ENCODE results near the gene IQSEC2.

Gene IQSEC2

GRCh38 chrX:53281321-53281822 is at the start of gene IQSEC2:
IQSEC2 (minus strand) TSS chrX:53281584.
- no peak for DNase-seq (ENCODE audit: low read depth, low spot score)
- H3K27ac ChIP-seq: peak within 1 kb of the TSS; percentile 84

GRCh38 chrX:53330331-53330730 is 48.9 kb upstream of the IQSEC2 start:
- H3K27ac ChIP-seq: no peak overlapping the region

GRCh38 chrX:53324803-53325202 is 43.4 kb upstream of the IQSEC2 start:
- H3K27ac ChIP-seq: no peak overlapping the region
- no peak for DNase-seq (ENCODE audit: low read depth, low spot score)

More at GRCh38 chrX:53330331-53330730, 48.9 kb upstream of the IQSEC2 start:
- DNase-seq (ENCODE audit: low read depth, low spot score): no peak

- no peak for DNase-seq (ENCODE audit: low read depth, low spot score)
Measured at GRCh38 chrX:53324085-53324484, 42.7 kb upstream of the IQSEC2 start.

GRCh38 chrX:53323196-53323595 is 41.8 kb upstream of the IQSEC2 start:
- no peak overlapping the region for H3K27ac ChIP-seq
- no peak for DNase-seq (ENCODE audit: low read depth, low spot score)

More at GRCh38 chrX:53324085-53324484, 42.7 kb upstream of the IQSEC2 start:
- no peak overlapping the region for H3K27ac ChIP-seq

- no peak for DNase-seq (ENCODE audit: low read depth, low spot score)
Measured at GRCh38 chrX:53321943-53322497, 40.6 kb upstream of the IQSEC2 start.

GRCh38 chrX:53321230-53321942 is 40.0 kb upstream of the IQSEC2 start:
- no peak overlapping the region for H3K27ac ChIP-seq
- no peak for DNase-seq (ENCODE audit: low read depth, low spot score)

More at GRCh38 chrX:53321943-53322497, 40.6 kb upstream of the IQSEC2 start:
- no peak overlapping the region for H3K27ac ChIP-seq

GRCh38 chrX:53320543-53321229 is 39.3 kb upstream of the IQSEC2 start:
- no peak for DNase-seq (ENCODE audit: low read depth, low spot score)
- no peak overlapping the region for H3K27ac ChIP-seq

GRCh38 chrX:53319614-53320542 is 38.5 kb upstream of the IQSEC2 start:
- no peak overlapping the region for H3K27ac ChIP-seq
- DNase-seq (ENCODE audit: low read depth, low spot score): no peak

GRCh38 chrX:53318766-53319353 is 37.5 kb upstream of the IQSEC2 start:
- no peak for DNase-seq (ENCODE audit: low read depth, low spot score)
- no peak overlapping the region for H3K27ac ChIP-seq

- no peak overlapping the region for H3K27ac ChIP-seq
- DNase-seq (ENCODE audit: low read depth, low spot score): no peak
Measured at GRCh38 chrX:53317365-53318069, 36.1 kb upstream of the IQSEC2 start.

GRCh38 chrX:53316860-53317237 is 35.5 kb upstream of the IQSEC2 start:
- no peak for DNase-seq (ENCODE audit: low read depth, low spot score)
- H3K27ac ChIP-seq: no peak overlapping the region

- no peak for DNase-seq (ENCODE audit: low read depth, low spot score)
Measured at GRCh38 chrX:53316111-53316859, 34.9 kb upstream of the IQSEC2 start.

GRCh38 chrX:53313728-53314105 is 32.3 kb upstream of the IQSEC2 start:
- H3K27ac ChIP-seq: no peak overlapping the region
- no peak for DNase-seq (ENCODE audit: low read depth, low spot score)

More at GRCh38 chrX:53316111-53316859, 34.9 kb upstream of the IQSEC2 start:
- no peak overlapping the region for H3K27ac ChIP-seq

GRCh38 chrX:53312946-53313727 is 31.8 kb upstream of the IQSEC2 start:
- no peak for DNase-seq (ENCODE audit: low read depth, low spot score)
- H3K27ac ChIP-seq: no peak overlapping the region

- H3K27ac ChIP-seq: no peak overlapping the region
- no peak for DNase-seq (ENCODE audit: low read depth, low spot score)
Measured at GRCh38 chrX:53309837-53310236, 28.5 kb upstream of the IQSEC2 start.

- no peak overlapping the region for H3K27ac ChIP-seq
- DNase-seq (ENCODE audit: low read depth, low spot score): no peak
Measured at GRCh38 chrX:53308836-53309235, 27.5 kb upstream of the IQSEC2 start.

Measured in epithelial cell of prostate (primary cell).